HEK293 (cell line): ENCODE measurements around the gene STEAP2.

ENCODE experiments used
- BCL11B ChIP-seq: fragments of 450-650 bp; formaldehyde crosslinking; IDR thresholded peaks from 2 replicates; pipeline ENCODE4 v1.5.1; 2016; ENCODE audit warnings: low read depth, missing biosample characterization, missing genetic modification characterization
- BCL6B ChIP-seq: fragments of 450-650 bp; formaldehyde crosslinking; IDR thresholded peaks from 2 replicates; pipeline ENCODE4 v1.5.1; 2017; ENCODE audit warnings: missing biosample characterization, missing genetic modification characterization
- GLI2 ChIP-seq: fragments of 450-650 bp; formaldehyde crosslinking; IDR thresholded peaks from 2 replicates; pipeline ENCODE4; 2017; ENCODE audit warnings: missing biosample characterization, missing genetic modification characterization, low read depth, borderline replicate concordance
- GLIS1 ChIP-seq: fragments of 450-650 bp; formaldehyde crosslinking; IDR thresholded peaks from 2 replicates; pipeline ENCODE4 v1.5.1; 2016; ENCODE audit warnings: missing biosample characterization, missing genetic modification characterization
- HOXC10 ChIP-seq: sonication (generic); formaldehyde crosslinking; IDR thresholded peaks from 2 replicates; pipeline ENCODE4 v1.8.1; 2023; ENCODE audit warnings: mild to moderate bottlenecking, missing genetic modification reagents
- IKZF3 ChIP-seq: fragments of 450-650 bp; IDR thresholded peaks from 2 replicates; pipeline ENCODE4 v1.5.0; 2018; ENCODE audit warnings: missing biosample characterization, mild to moderate bottlenecking, missing genetic modification characterization, moderate library complexity
- KLF7 ChIP-seq: fragments of 450-650 bp; formaldehyde crosslinking; IDR thresholded peaks from 2 replicates; pipeline ENCODE4 v1.5.1; 2016; ENCODE audit warnings: missing biosample characterization, missing genetic modification characterization, borderline replicate concordance
- MYNN ChIP-seq: fragments of 450-650 bp; formaldehyde crosslinking; IDR thresholded peaks from 2 replicates; pipeline ENCODE4 v1.5.1; 2016; ENCODE audit warnings: missing biosample characterization, missing genetic modification characterization, borderline replicate concordance
- PATZ1 ChIP-seq: fragments of 450-650 bp; formaldehyde crosslinking; IDR thresholded peaks from 2 replicates; pipeline ENCODE4 v1.5.1; 2016; ENCODE audit warnings: missing biosample characterization, missing genetic modification characterization
- PRDM6 ChIP-seq: fragments of 450-650 bp; formaldehyde crosslinking; IDR thresholded peaks from 2 replicates; pipeline ENCODE4 v1.5.1; 2017; ENCODE audit warnings: missing biosample characterization, missing genetic modification characterization
- REPIN1 ChIP-seq: fragments of 450-650 bp; formaldehyde crosslinking; IDR thresholded peaks from 2 replicates; pipeline ENCODE4 v1.5.1; 2017; ENCODE audit warnings: missing biosample characterization, missing genetic modification characterization, low read depth
- ZBTB10 ChIP-seq: fragments of 450-650 bp; formaldehyde crosslinking; IDR thresholded peaks from 2 replicates; pipeline ENCODE4 v1.5.1; 2016; ENCODE audit warnings: missing biosample characterization, missing genetic modification characterization
- ZEB2 ChIP-seq: fragments of 450-650 bp; formaldehyde crosslinking; IDR thresholded peaks from 2 replicates; pipeline ENCODE4 v1.5.1; 2016; ENCODE audit warnings: missing biosample characterization, missing genetic modification characterization
- ZFHX2 ChIP-seq: fragments of 450-650 bp; formaldehyde crosslinking; conservative IDR thresholded peaks from 2 replicates; pipeline ENCODE4 v1.5.1; 2016; ENCODE audit warnings: missing biosample characterization, missing genetic modification characterization
- ZFP41 ChIP-seq: fragments of 450-650 bp; formaldehyde crosslinking; IDR thresholded peaks from 2 replicates; pipeline ENCODE4 v1.5.1; 2016; ENCODE audit warnings: missing biosample characterization, missing genetic modification characterization, borderline replicate concordance
- ZNF16 ChIP-seq: fragments of 450-650 bp; formaldehyde crosslinking; IDR thresholded peaks from 2 replicates; pipeline ENCODE4 v1.5.1; 2016; ENCODE audit warnings: low read depth, missing biosample characterization, missing genetic modification characterization
- ZNF174 ChIP-seq: fragments of 450-650 bp; formaldehyde crosslinking; IDR thresholded peaks from 2 replicates; pipeline ENCODE4 v1.5.0; 2017; ENCODE audit warnings: missing biosample characterization, mild to moderate bottlenecking, missing genetic modification characterization
- ZNF311 ChIP-seq: fragments of 450-650 bp; formaldehyde crosslinking; IDR thresholded peaks from 2 replicates; pipeline ENCODE4 v1.5.1; 2017; ENCODE audit warnings: missing biosample characterization, missing genetic modification characterization, borderline replicate concordance
- ZNF324 ChIP-seq: fragments of 450-650 bp; formaldehyde crosslinking; IDR thresholded peaks from 2 replicates; pipeline ENCODE4 v1.5.1; 2016; ENCODE audit warnings: missing biosample characterization, missing genetic modification characterization
- ZNF394 ChIP-seq: fragments of 450-650 bp; formaldehyde crosslinking; IDR thresholded peaks from 2 replicates; pipeline ENCODE4 v1.5.1; 2016; ENCODE audit warnings: missing biosample characterization, missing genetic modification characterization, mild to moderate bottlenecking, moderate library complexity, borderline replicate concordance
- ZNF398 ChIP-seq: fragments of 450-650 bp; formaldehyde crosslinking; IDR thresholded peaks from 2 replicates; pipeline ENCODE4 v1.5.1; 2017; ENCODE audit warnings: missing biosample characterization, missing genetic modification characterization
- ZNF580 ChIP-seq: fragments of 450-650 bp; formaldehyde crosslinking; IDR thresholded peaks from 2 replicates; pipeline ENCODE4 v1.5.1; 2016; ENCODE audit warnings: missing biosample characterization, missing genetic modification characterization
- ZNF624 ChIP-seq: fragments of 450-650 bp; formaldehyde crosslinking; IDR thresholded peaks from 2 replicates; pipeline ENCODE4 v1.5.1; 2017; ENCODE audit warnings: missing biosample characterization, missing genetic modification characterization
- ZNF704 ChIP-seq: fragments of 450-650 bp; formaldehyde crosslinking; IDR thresholded peaks from 2 replicates; pipeline ENCODE4 v1.5.1; 2016; ENCODE audit warnings: missing biosample characterization, missing genetic modification characterization
- ZNF707 ChIP-seq: fragments of 450-650 bp; formaldehyde crosslinking; IDR thresholded peaks from 2 replicates; pipeline ENCODE4 v1.5.1; 2016; ENCODE audit warnings: missing biosample characterization, missing genetic modification characterization
- ZNF747 ChIP-seq: fragments of 450-650 bp; formaldehyde crosslinking; IDR thresholded peaks from 2 replicates; pipeline ENCODE4 v1.5.1; 2016; ENCODE audit warnings: missing biosample characterization, missing genetic modification characterization
- ZNF843 ChIP-seq: fragments of 450-650 bp; formaldehyde crosslinking; IDR thresholded peaks from 2 replicates; pipeline ENCODE4 v1.5.1; 2016; ENCODE audit warnings: missing biosample characterization, missing genetic modification characterization

STEAP2 gene

GRCh38 chr7:90232430-90232829 is 20.9 kb downstream of the STEAP2 start (continued):
- TF ChIP-seq ZNF747 (tag by site-specific recombination) = no peak
- TF ChIP-seq ZNF394 (tag by site-specific recombination) = no peak
- TF ChIP-seq GLI2 (tag by site-specific recombination) = no peak
- no peak for TF ChIP-seq ZNF16
- no peak for TF ChIP-seq ZBTB10 (tag by site-specific recombination)
- TF ChIP-seq ZEB2 (tag by site-specific recombination) = 0 out of 2 replicates have a peak, but pooled peaks have one; percentile 28
- TF ChIP-seq BCL6B (tag by site-specific recombination) = no peak
- TF ChIP-seq ZNF704 = no peak
- TF ChIP-seq MYNN (tag by site-specific recombination) = no peak
- TF ChIP-seq ZNF174 (tag by site-specific recombination) = no peak
- peak; percentile 57; the same call in 1 of the 2 replicates for TF ChIP-seq BCL11B (tag by site-specific recombination)
- TF ChIP-seq ZNF707 (tag by site-specific recombination) = no peak
- no peak for TF ChIP-seq ZNF311
- peak; percentile 71 for TF ChIP-seq ZNF843
- TF ChIP-seq PATZ1 (tag by site-specific recombination) = no peak
- TF ChIP-seq ZNF398 = no peak
- TF ChIP-seq ZFHX2 (tag by site-specific recombination) = no peak
- peak; percentile 46; the same call in 1 of the 2 replicates for TF ChIP-seq IKZF3 (tag by site-specific recombination)
- no peak for TF ChIP-seq HOXC10 (CRISPR knock-in tag)
- no peak for TF ChIP-seq ZFP41
- TF ChIP-seq ZNF324 = no peak
- no peak for TF ChIP-seq GLIS1 (tag by site-specific recombination)
- TF ChIP-seq ZNF580 (tag by site-specific recombination) = 0 out of 2 replicates have a peak, but pooled peaks have one; percentile 48
- no peak for TF ChIP-seq REPIN1 (tag by site-specific recombination)
- TF ChIP-seq PRDM6 = peak; percentile 95
- TF ChIP-seq ZNF624 = no peak
- no peak for TF ChIP-seq KLF7 (tag by site-specific recombination)
